HFF-Myc (cell line): Measurements from ENCODE around the gene CNPPD1.
A peak's percentile ranks its signal among the peaks of the same experiment; 100 is the strongest.

ENCODE experiments used
- DNase-seq: peaks from one replicate; pipeline ENCODE4 v3.0.0-alpha.2; 2011; ENCODE audit warnings: low read depth; ENCODE audit errors: extremely low read depth
- H3K4me3 ChIP-seq: replicated peaks from 2 replicates; pipeline ENCODE4 v1.5.1; 2011; ENCODE audit warnings: low read depth, mild to moderate bottlenecking, control low read depth, low read length
- TF ChIP-seq, protein P1 (sequence below): IDR thresholded peaks from 2 replicates; pipeline ENCODE4 v1.5.1; 2012; ENCODE audit warnings: mild to moderate bottlenecking, low read depth, low read length, control low read depth; ENCODE audit errors: missing control alignments

Gene CNPPD1

DNA sequence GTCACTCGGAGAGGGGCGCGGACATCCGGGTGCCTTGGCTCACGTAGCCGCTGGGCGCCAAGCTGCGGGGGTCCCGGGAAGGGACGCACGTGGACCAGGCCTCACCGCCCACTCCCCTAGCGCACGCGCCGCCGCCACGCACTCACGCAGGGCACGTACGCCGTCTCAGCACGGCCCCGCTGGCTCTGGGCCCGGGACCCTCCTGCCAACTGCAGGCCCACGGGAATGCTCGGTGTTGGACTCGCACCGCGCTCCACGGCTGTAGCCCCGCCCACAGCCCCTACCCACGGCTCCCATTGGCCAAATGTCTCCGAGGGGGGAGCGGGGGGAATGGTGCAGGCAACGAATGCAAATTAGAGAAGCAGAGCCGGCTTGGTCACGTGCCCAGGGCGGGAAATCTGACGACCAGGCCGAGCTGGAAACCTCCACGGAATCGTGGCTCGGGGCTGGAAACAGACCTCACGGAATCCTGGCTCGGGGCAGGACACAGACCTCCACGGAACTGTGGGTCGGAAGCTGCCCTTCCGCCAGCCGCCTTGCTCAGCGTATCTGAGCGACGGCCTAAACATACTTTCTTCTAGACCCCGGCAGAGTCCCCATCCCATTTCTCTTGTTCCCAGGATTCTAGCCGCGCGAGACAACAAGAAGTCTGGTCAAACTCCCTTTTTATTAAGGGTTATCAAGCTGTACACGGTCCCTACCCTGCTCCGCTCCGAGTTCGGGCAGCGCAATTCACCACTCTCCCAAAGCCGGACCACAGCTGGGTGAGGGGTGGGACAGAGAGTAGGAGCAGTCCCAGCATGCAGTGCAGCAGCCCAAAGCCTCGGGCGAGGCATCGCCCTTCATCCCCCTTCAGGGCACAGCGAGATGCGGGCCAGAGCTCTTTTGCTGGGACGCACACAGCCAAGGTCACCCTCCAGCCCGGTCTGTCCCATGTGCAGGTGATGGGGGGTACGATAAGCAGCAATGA is 42.3 kb upstream of the CNPPD1 start, which contains the start of gene ABCB6:
Gene ABCB6 (minus strand): TSS at position 227 of the 970 bp plus-strand sequence. CDS start 285 bp downstream, outside the sequence.
- no peak for DNase-seq
- H3K4me3 ChIP-seq: peak within 1 kb of the TSS; percentile 60
- TF ChIP-seq, protein P1, sequence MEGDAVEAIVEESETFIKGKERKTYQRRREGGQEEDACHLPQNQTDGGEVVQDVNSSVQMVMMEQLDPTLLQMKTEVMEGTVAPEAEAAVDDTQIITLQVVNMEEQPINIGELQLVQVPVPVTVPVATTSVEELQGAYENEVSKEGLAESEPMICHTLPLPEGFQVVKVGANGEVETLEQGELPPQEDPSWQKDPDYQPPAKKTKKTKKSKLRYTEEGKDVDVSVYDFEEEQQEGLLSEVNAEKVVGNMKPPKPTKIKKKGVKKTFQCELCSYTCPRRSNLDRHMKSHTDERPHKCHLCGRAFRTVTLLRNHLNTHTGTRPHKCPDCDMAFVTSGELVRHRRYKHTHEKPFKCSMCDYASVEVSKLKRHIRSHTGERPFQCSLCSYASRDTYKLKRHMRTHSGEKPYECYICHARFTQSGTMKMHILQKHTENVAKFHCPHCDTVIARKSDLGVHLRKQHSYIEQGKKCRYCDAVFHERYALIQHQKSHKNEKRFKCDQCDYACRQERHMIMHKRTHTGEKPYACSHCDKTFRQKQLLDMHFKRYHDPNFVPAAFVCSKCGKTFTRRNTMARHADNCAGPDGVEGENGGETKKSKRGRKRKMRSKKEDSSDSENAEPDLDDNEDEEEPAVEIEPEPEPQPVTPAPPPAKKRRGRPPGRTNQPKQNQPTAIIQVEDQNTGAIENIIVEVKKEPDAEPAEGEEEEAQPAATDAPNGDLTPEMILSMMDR: no peak

- H3K4me3 ChIP-seq: peak overlapping the region; percentile 60
- TF ChIP-seq, protein P1: no peak
Observed at GRCh38 chr2:219218217-219218731, 41.5 kb upstream of the CNPPD1 start.

GRCh38 chr2:219216535-219216915 is 39.8 kb upstream of the CNPPD1 start:
- DNase-seq: no peak
- no peak overlapping the region for H3K4me3 ChIP-seq
- TF ChIP-seq, protein P1: no peak

More at GRCh38 chr2:219218217-219218731, 41.5 kb upstream of the CNPPD1 start:
- no peak for DNase-seq

DNA sequence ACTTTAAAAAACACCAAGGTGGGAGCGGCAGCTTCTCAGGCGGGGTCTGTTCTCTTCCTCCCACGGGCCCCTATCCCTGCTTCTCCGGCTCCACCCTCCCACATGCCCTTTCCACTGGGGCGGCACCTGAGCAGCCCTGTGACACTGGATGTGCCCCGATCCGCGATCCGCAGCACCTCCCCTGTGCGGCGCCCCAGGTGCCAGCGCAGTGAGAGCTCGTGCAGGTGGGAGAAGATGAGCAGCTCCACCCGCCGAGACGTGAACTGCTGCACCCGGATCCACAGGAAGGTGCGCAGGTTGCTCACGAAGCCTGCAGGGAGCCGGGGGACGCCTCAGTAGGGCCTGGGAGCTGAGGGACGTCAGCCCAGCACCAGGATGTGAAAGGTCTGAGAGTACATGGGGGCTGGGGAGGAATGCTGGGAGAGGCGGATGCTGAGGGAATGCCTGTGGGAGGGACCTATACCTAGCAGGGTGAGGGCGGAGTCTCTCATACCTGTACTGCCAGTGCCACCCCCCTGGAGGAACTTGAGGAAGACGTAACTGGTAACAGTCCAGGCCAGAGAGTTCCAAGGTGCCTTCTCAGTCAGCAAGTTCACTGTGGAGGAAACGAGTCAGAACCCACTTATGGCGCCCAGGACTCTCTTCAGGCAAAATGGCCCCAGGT is 39.3 kb upstream of the CNPPD1 start:
- H3K4me3 ChIP-seq: no peak overlapping the region
- TF ChIP-seq, protein P1: no peak
- no peak for DNase-seq

GRCh38 chr2:219214786-219215185 is 38.1 kb upstream of the CNPPD1 start:
- TF ChIP-seq, protein P1: no peak
- no peak for DNase-seq
- no peak overlapping the region for H3K4me3 ChIP-seq

- TF ChIP-seq, protein P1: no peak
- DNase-seq: no peak
- no peak overlapping the region for H3K4me3 ChIP-seq
Observed at GRCh38 chr2:219214141-219214540, 37.4 kb upstream of the CNPPD1 start.
